ENCODE data around the gene SSBP3.

Gene SSBP3

GRCh38 chr1:54301497-54301896 lies 104.7 kb downstream of the SSBP3 start:
- H3K4me3 ChIP-seq = no peak overlapping the region
- no peak overlapping the region for H3K9ac ChIP-seq (ENCODE audit: insufficient read length)
- TF ChIP-seq POLR2AphosphoS5 (IDR thresholded peaks at IDR 0.05; ENCODE audit: borderline replicate concordance, low read depth, low read length) (no peak), FOXP2 (optimal IDR thresholded peaks at IDR 0.05; ENCODE audit: control extremely low read depth, extremely low read length, insufficient read depth) (no peak), EZH2 (IDR thresholded peaks at IDR 0.05) (no peak)
- no peaks in the 10 kb centered on the region for H3K36me3 ChIP-seq (ENCODE audit: insufficient read depth, low read length)
- H3K9me3 ChIP-seq (ENCODE audit: low read depth, low read length) = no peaks in the 10 kb centered on the region
- H3K27ac ChIP-seq = no peak overlapping the region
- no peak for DNase-seq (ENCODE audit: low read depth, low spot score)

- Histone ChIP-seq H3K36me3 (ENCODE audit: insufficient read depth, low read length) (no peaks in the 10 kb centered on the region), H3K9ac (ENCODE audit: insufficient read length) (no peak overlapping the region), H3K9me3 (ENCODE audit: low read depth, low read length) (no peaks in the 10 kb centered on the region), H3K4me3 (no peak overlapping the region), H3K27ac (no peak overlapping the region)
- no peak for DNase-seq (ENCODE audit: low read depth, low spot score)
- TF ChIP-seq POLR2AphosphoS5 (IDR thresholded peaks at IDR 0.05; ENCODE audit: borderline replicate concordance, low read depth, low read length) (no peak), FOXP2 (optimal IDR thresholded peaks at IDR 0.05; ENCODE audit: control extremely low read depth, extremely low read length, insufficient read depth) (no peak)
Measured at GRCh38 chr1:54300401-54300800, 105.8 kb downstream of the SSBP3 start.

GRCh38 chr1:54299037-54299436 lies 107.2 kb downstream of the SSBP3 start:
- no peak overlapping the region for H3K9ac ChIP-seq (ENCODE audit: insufficient read length)
- H3K36me3 ChIP-seq (ENCODE audit: insufficient read depth, low read length) = no peaks in the 10 kb centered on the region
- DNase-seq (ENCODE audit: low read depth, low spot score) = no peak
- no peaks in the 10 kb centered on the region for H3K9me3 ChIP-seq (ENCODE audit: low read depth, low read length)
- no peak overlapping the region for H3K4me3 ChIP-seq
- no peak overlapping the region for H3K27ac ChIP-seq
- TF ChIP-seq FOXP2 (optimal IDR thresholded peaks at IDR 0.05; ENCODE audit: control extremely low read depth, extremely low read length, insufficient read depth) (no peak), EZH2 (IDR thresholded peaks at IDR 0.05) (no peak), POLR2AphosphoS5 (IDR thresholded peaks at IDR 0.05; ENCODE audit: borderline replicate concordance, low read depth, low read length) (no peak)

- Histone ChIP-seq H3K36me3 (ENCODE audit: insufficient read depth, low read length) (no peaks in the 10 kb centered on the region), H3K27ac (no peak overlapping the region), H3K4me3 (no peak overlapping the region), H3K9ac (ENCODE audit: insufficient read length) (no peak overlapping the region), H3K9me3 (ENCODE audit: low read depth, low read length) (no peaks in the 10 kb centered on the region)
- TF ChIP-seq FOXP2 (optimal IDR thresholded peaks at IDR 0.05; ENCODE audit: control extremely low read depth, extremely low read length, insufficient read depth) (no peak), POLR2AphosphoS5 (IDR thresholded peaks at IDR 0.05; ENCODE audit: borderline replicate concordance, low read depth, low read length) (no peak), EZH2 (IDR thresholded peaks at IDR 0.05) (no peak)
- DNase-seq (ENCODE audit: low read depth, low spot score) = no peak
Measured at GRCh38 chr1:54298284-54299033, 107.7 kb downstream of the SSBP3 start.

GRCh38 chr1:54297596-54298283 lies 108.5 kb downstream of the SSBP3 start:
- no peak overlapping the region for H3K27ac ChIP-seq
- TF ChIP-seq POLR2AphosphoS5 (IDR thresholded peaks at IDR 0.05; ENCODE audit: borderline replicate concordance, low read depth, low read length) (no peak), EZH2 (IDR thresholded peaks at IDR 0.05) (no peak)
- no peaks in the 10 kb centered on the region for H3K36me3 ChIP-seq (ENCODE audit: insufficient read depth, low read length)
- no peak for DNase-seq (ENCODE audit: low read depth, low spot score)
- no peak overlapping the region for H3K4me3 ChIP-seq
- H3K9me3 ChIP-seq (ENCODE audit: low read depth, low read length) = no peaks in the 10 kb centered on the region
- no peak overlapping the region for H3K9ac ChIP-seq (ENCODE audit: insufficient read length)

GRCh38 chr1:54296666-54297065 lies 109.5 kb downstream of the SSBP3 start:
- Histone ChIP-seq H3K27ac (no peak overlapping the region), H3K4me3 (no peak overlapping the region), H3K36me3 (ENCODE audit: insufficient read depth, low read length) (no peaks in the 10 kb centered on the region), H3K9me3 (ENCODE audit: low read depth, low read length) (no peaks in the 10 kb centered on the region), H3K9ac (ENCODE audit: insufficient read length) (no peak overlapping the region)
- DNase-seq (ENCODE audit: low read depth, low spot score) = no peak
- TF ChIP-seq FOXP2 (optimal IDR thresholded peaks at IDR 0.05; ENCODE audit: control extremely low read depth, extremely low read length, insufficient read depth) = no peak
- TF ChIP-seq EZH2 (IDR thresholded peaks at IDR 0.05) = no peak
- TF ChIP-seq POLR2AphosphoS5 (IDR thresholded peaks at IDR 0.05; ENCODE audit: borderline replicate concordance, low read depth, low read length) = no peak

- no peak for DNase-seq (ENCODE audit: low read depth, low spot score)
- Histone ChIP-seq H3K4me3 (no peak overlapping the region), H3K36me3 (ENCODE audit: insufficient read depth, low read length) (no peaks in the 10 kb centered on the region), H3K9ac (ENCODE audit: insufficient read length) (no peak overlapping the region), H3K27ac (no peak overlapping the region), H3K9me3 (ENCODE audit: low read depth, low read length) (no peaks in the 10 kb centered on the region)
- TF ChIP-seq POLR2AphosphoS5 (IDR thresholded peaks at IDR 0.05; ENCODE audit: borderline replicate concordance, low read depth, low read length) = no peak
- TF ChIP-seq FOXP2 (optimal IDR thresholded peaks at IDR 0.05; ENCODE audit: control extremely low read depth, extremely low read length, insufficient read depth) = no peak
- no peak for TF ChIP-seq EZH2 (IDR thresholded peaks at IDR 0.05)
Measured at GRCh38 chr1:54294887-54295286, 111.3 kb downstream of the SSBP3 start.

- H3K4me3 ChIP-seq = no peak overlapping the region
- no peak for TF ChIP-seq FOXP2 (optimal IDR thresholded peaks at IDR 0.05; ENCODE audit: control extremely low read depth, extremely low read length, insufficient read depth)
- no peak for TF ChIP-seq EZH2 (IDR thresholded peaks at IDR 0.05)
- TF ChIP-seq POLR2AphosphoS5 (IDR thresholded peaks at IDR 0.05; ENCODE audit: borderline replicate concordance, low read depth, low read length) = no peak
- no peaks in the 10 kb centered on the region for H3K9me3 ChIP-seq (ENCODE audit: low read depth, low read length)
- no peak overlapping the region for H3K27ac ChIP-seq
- DNase-seq (ENCODE audit: low read depth, low spot score) = no peak
- no peak overlapping the region for H3K9ac ChIP-seq (ENCODE audit: insufficient read length)
- H3K36me3 ChIP-seq (ENCODE audit: insufficient read depth, low read length) = no peaks in the 10 kb centered on the region
Measured at GRCh38 chr1:54292002-54292911, 113.9 kb downstream of the SSBP3 start.
